GM10248 (cell line): Measurements from ENCODE around the gene ACTG1.
A peak's percentile ranks its signal among the peaks of the same experiment; 100 is the strongest.

Source experiments
- CTCF ChIA-PET: fragments of 300-600 bp; sonication (Branson Sonifier 250); formaldehyde crosslinking; extraction: SDS; loops from one replicate; lab custom pipeline; 2021; ENCODE audit warnings: antibody characterized with exemption; lab: Yijun Ruan, JAX
- POLR2A ChIA-PET: fragments of 350-650 bp; sonication (Branson Sonifier 250); formaldehyde crosslinking; extraction: SDS; loops from one replicate; lab custom pipeline; 2020; ENCODE audit warnings: antibody characterized with exemption; lab: Yijun Ruan, JAX
- DNase-seq: peaks from one replicate; pipeline ENCODE4 v3.0.0; 2012; ENCODE audit errors: extremely low spot score
- CTCF ChIP-seq: IDR thresholded peaks from 2 replicates; pipeline ENCODE4 v1.5.1; 2012; ENCODE audit warnings: mild to moderate bottlenecking, low read depth; ENCODE audit errors: extremely low read depth, missing control alignments, control extremely low read depth

Gene ACTG1

DNA sequence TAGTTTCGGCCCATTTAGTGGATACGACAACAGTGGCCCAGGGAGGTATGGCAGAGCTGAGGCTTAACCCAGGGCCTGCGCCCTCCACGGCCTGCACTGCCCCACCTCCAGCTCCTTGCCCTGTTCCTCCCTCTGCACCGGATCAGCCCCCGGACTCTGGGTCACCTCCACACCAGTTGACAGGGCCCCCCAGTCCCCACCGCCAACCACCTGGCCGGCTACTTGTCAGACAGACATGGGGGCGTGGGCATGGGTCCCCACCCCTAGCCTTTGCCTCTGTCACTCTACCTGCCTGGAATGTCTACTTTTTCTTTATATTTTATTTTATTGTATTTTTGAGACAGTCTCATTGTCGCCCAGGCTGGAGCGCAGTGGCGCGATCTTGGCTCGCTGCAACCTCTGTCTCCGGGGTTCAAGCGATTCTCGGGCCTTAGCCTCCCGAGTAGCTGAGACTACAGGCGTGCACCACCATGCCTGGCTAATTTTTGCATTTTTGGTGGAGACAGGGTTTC lies 3.0 kb upstream of the ACTG1 start:
- ChIA-PET CTCF (interaction anchor here (1.1 to 1.4 kb wide), 3 partner anchors 31 to 85 kb away, joined by 3 to 5 read pairs (median 4); no protein-coding TSS in a partner anchor), POLR2A (no interaction called here)
- TF ChIP-seq CTCF: no peak
- no peak for DNase-seq

DNA sequence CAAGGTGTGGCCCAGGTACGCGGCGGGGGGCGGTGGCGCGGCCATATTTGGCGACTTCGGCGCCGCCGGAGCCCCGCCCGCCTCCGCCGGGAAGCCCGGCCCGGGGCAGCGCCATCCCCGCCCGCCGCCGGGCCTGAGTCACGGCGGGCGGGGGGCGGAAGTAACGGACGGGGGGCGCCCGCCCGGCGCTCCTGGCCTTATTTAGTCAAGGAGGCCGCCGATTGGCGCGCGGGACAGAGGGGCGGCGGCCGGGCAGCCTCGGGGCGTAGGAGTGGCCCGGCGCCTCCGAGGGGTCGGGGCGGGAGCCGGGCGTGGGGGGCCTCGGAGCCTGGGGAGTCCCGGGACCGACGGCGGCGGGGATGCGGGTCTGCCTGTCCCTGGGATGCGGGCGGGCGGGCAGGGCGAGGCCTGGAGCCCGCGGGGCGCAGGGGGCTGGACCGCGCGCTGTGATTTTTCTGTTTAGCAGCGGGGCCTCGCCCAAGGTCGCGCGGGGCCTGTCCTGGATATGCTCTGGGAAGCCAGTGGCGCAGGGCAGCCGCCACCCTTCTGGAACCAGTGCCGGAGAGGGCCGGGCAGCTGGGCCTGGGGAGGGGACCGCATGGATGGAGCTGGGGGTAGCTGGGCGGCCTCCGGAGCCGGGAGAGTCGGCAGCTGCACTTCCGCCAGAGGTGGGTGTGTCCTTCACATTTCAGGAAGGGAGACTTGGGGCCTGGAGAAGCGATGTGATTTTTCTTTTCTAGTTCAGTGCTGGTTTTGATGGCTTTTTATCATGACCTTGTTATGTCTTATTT lies 2.3 kb upstream of the ACTG1 start:
- peak; percentile 83 for DNase-seq
- ChIA-PET POLR2A (interaction anchor here (0.5 kb wide), 1 partner anchor 8 kb away, joined by 5 read pairs; no protein-coding TSS in a partner anchor), CTCF (interaction anchor here (1.2 to 1.4 kb wide), 2 partner anchors 30 to 86 kb away, joined by 4 to 5 read pairs; no protein-coding TSS in a partner anchor)
- no peak for TF ChIP-seq CTCF

DNA sequence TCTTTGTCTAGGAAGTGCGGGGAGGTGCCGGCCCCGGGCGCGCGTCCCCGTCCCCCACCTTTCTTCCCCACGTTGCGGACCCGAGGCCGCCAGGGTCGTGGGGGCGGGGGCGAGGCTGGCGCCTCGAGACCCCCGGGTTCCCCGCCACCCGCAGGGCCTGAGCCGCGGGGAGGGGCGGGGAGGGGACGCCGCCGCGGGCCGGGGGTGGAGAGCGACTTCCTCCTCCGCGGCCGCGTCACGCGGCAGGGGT lies 1.8 kb upstream of the ACTG1 start:
- ChIA-PET POLR2A (no interaction called here), CTCF (interaction anchor here (1.4 kb wide), 1 partner anchor 30 kb away, joined by 5 read pairs; no protein-coding TSS in a partner anchor)
- TF ChIP-seq CTCF: no peak
- no peak for DNase-seq

GRCh38 chr17:81513753-81514488 lies 1.3 kb upstream of the ACTG1 start:
- ChIA-PET POLR2A (interaction anchor here (0.8 kb wide), 1 partner anchor 38 kb away, joined by 4 read pairs; the partner anchor contains the start of gene FAAP100), CTCF (interaction anchor here (1.4 kb wide), 1 partner anchor 29 kb away, joined by 5 read pairs; no protein-coding TSS in a partner anchor)
- no peak for DNase-seq
- TF ChIP-seq CTCF: no peak

- CTCF ChIA-PET: no interaction called here
- TF ChIP-seq CTCF: no peak
- no peak for DNase-seq
- POLR2A ChIA-PET: interaction anchor here (0.8 to 1.4 kb wide), 2 partner anchors 39 to 294 kb away, joined by 3 to 4 read pairs; partner anchors contain the start of gene FAAP100
Measured at GRCh38 chr17:81513372-81513752, 763 bp upstream of the ACTG1 start.

- TF ChIP-seq CTCF: no peak
- no peak for DNase-seq
- POLR2A ChIA-PET: interaction anchor here (0.6 to 1.4 kb wide), 7 partner anchors 23 to 292 kb away, joined by 3 read pairs; partner anchors contain the start of genes CEP131 and FAAP100
- CTCF ChIA-PET: interaction anchor here (0.8 to 1.3 kb wide), 2 partner anchors 27 to 50 kb away, joined by 3 to 4 read pairs; no protein-coding TSS in a partner anchor
Measured at GRCh38 chr17:81511804-81512561, 616 bp downstream of the ACTG1 start.
